Liver (tissue), 9 donors: Measurements from ENCODE around the gene GAMT. TPM values are rescaled to one million over a fixed set of nuclear protein-coding genes. Genes with fewer than 3 reads are reported as not detected.

ENCODE experiments used
- DNase-seq: peaks from one replicate; pipeline ENCODE4 v3.0.0-alpha.2; 2017; ENCODE audit warnings: low spot score
- H3K27ac ChIP-seq, 2 donors: one replicate each; pipeline ENCODE4 v1.7.0; 2013; ENCODE audit warnings: inconsistent platforms in 2 of 2, low read length in 2 of 2, control low read depth in 1 of 2, low read depth in 1 of 2, mild to moderate bottlenecking in 1 of 2
- H3K27me3 ChIP-seq, 4 donors: one replicate each; pipeline versions ENCODE4 v1.6.1 to v1.7.0; 2013; ENCODE audit warnings: low read length in 3 of 4, inconsistent platforms in 1 of 4, mild to moderate bottlenecking in 1 of 4, moderate library complexity in 1 of 4; ENCODE audit not compliant: control insufficient read depth in 4 of 4, insufficient read depth in 4 of 4
- H3K36me3 ChIP-seq, 4 donors: one replicate each; pipeline versions ENCODE4 v1.6.1 to v1.7.0; 2013; ENCODE audit warnings: low read length in 3 of 4, mild to moderate bottlenecking in 3 of 4, low read depth in 1 of 4, moderate library complexity in 1 of 4; ENCODE audit not compliant: control insufficient read depth in 4 of 4, insufficient read depth in 3 of 4
- H3K4me1 ChIP-seq, 4 donors: one replicate each; pipeline versions ENCODE4 v1.6.1 to v1.7.0; 2013; ENCODE audit warnings: low read length in 3 of 4, mild to moderate bottlenecking in 3 of 4, moderate library complexity in 1 of 4; ENCODE audit not compliant: control insufficient read depth in 4 of 4, insufficient read depth in 4 of 4
- H3K4me3 ChIP-seq, 3 donors: one replicate each; pipeline versions ENCODE4 v1.6.1 to v1.7.0; 2013; ENCODE audit warnings: low read length in 3 of 3, control low read depth in 1 of 3, low read depth in 1 of 3, mild to moderate bottlenecking in 1 of 3
- H3K9ac ChIP-seq, 2 donors: one replicate each; pipeline ENCODE4 v1.7.0; 2013; ENCODE audit warnings: low read length in 2 of 2, mild to moderate bottlenecking in 2 of 2, moderate library complexity in 2 of 2, control low read depth in 1 of 2, low read depth in 1 of 2
- H3K9me3 ChIP-seq, 4 donors: one replicate each; pipeline versions ENCODE4 v1.6.1 to v1.7.0; 2013; ENCODE audit warnings: low read length in 3 of 4; ENCODE audit not compliant: control insufficient read depth in 4 of 4
- ATF3 ChIP-seq: IDR thresholded peaks from 2 replicates; pipeline ENCODE4 v1.6.1; 2016; ENCODE audit warnings: antibody characterized with exemption
- CTCF ChIP-seq: fragments of 150-350 bp; IDR thresholded peaks from 2 replicates; pipeline ENCODE4 v1.5.1; 2017; ENCODE audit warnings: improper control_type of control experiment, low read depth, low read length; ENCODE audit not compliant: missing input control
- EGR1 ChIP-seq, 2 donors: IDR thresholded peaks; 2 replicates each; pipeline ENCODE4 v1.6.1; 2016 to 2018; ENCODE audit warnings: antibody characterized with exemption in 2 of 2, low read depth in 2 of 2
- FOXA1 ChIP-seq: IDR thresholded peaks from 2 replicates; pipeline ENCODE4 v1.6.1; 2016; ENCODE audit warnings: antibody characterized with exemption
- FOXA2 ChIP-seq: IDR thresholded peaks from 2 replicates; pipeline ENCODE4 v1.6.1; 2016; ENCODE audit warnings: antibody characterized with exemption
- HNF4A ChIP-seq, 2 donors: conservative IDR thresholded peaks; 2 replicates each; pipeline ENCODE4 v1.6.1; 2016; ENCODE audit warnings: antibody characterized with exemption in 2 of 2, mild to moderate bottlenecking in 2 of 2
- HNF4G ChIP-seq: IDR thresholded peaks from 2 replicates; pipeline ENCODE4 v1.6.1; 2016; ENCODE audit warnings: antibody characterized with exemption
- JUND ChIP-seq, 2 donors: IDR thresholded peaks; 2 replicates each; pipeline ENCODE4 v1.6.1; 2016; ENCODE audit warnings: antibody characterized with exemption in 2 of 2
- MAX ChIP-seq: IDR thresholded peaks from 2 replicates; pipeline ENCODE4 v1.6.1; 2016; ENCODE audit warnings: antibody characterized with exemption
- NR2F2 ChIP-seq: IDR thresholded peaks from 2 replicates; pipeline ENCODE4 v1.6.1; 2016; ENCODE audit warnings: antibody characterized with exemption
- RAD21 ChIP-seq, 2 donors: IDR thresholded peaks; 2 replicates each; pipeline ENCODE4 v1.6.1; 2016; ENCODE audit warnings: antibody characterized with exemption in 2 of 2, mild to moderate bottlenecking in 2 of 2
- REST ChIP-seq: IDR thresholded peaks from 2 replicates; pipeline ENCODE4 v1.6.1; 2016; ENCODE audit warnings: antibody characterized with exemption, mild to moderate bottlenecking
- RXRA ChIP-seq, 2 donors: IDR thresholded peaks; 2 replicates each; pipeline ENCODE4 v1.6.1; 2017 to 2018; ENCODE audit warnings: antibody characterized with exemption in 2 of 2, mild to moderate bottlenecking in 1 of 2
- TAF1 ChIP-seq: conservative IDR thresholded peaks from 2 replicates; pipeline ENCODE4 v1.6.1; 2016; ENCODE audit warnings: antibody characterized with exemption, mild to moderate bottlenecking
- YY1 ChIP-seq: IDR thresholded peaks from 2 replicates; pipeline ENCODE4 v1.6.1; 2016; ENCODE audit warnings: antibody characterized with exemption, mild to moderate bottlenecking
- WGBS: extraction: QIAGEN DNeasy Blood & Tissue Kit; methylation state at CpG from one replicate; pipeline ENCODE4 v1.1.7; 2013; 5-methylcytosine and 5-hydroxymethylcytosine counted together
- polyA plus RNA-seq, 2 donors: library from polyadenylated mRNA; stranded (reverse) in 1 of 2; unstranded in 1 of 2; fragments of 200-250 nt in 1 of 2; fragments of >200 nt in 1 of 2; fragmentation: Nextera tagmentation in 1 of 2; extraction: Ambion mirVana in 1 of 2; gene quantifications; one replicate each; pipeline versions ENCODE4 v1.2.1 to v1.2.3, GENCODE V29; 2013 to 2015
- total RNA-seq, 2 donors: library from RNA; depleted of rRNA; stranded (reverse); fragments of >200 nt; gene quantifications; one replicate each; pipeline ENCODE4 v1.2.3, GENCODE V29; 2014
- donor health status: healthy.
- donor health status: healthy.
- donor health status: healthy.
- donor health status: healthy.
- donor health status: healthy.

Gene GAMT
- total and polyA plus RNA-seq, 4 donors = 76.2 to 394 (median 274) TPM

- no peak overlapping the region for H3K9ac ChIP-seq
- DNase-seq = no peak
- TF ChIP-seq RXRA (IDR thresholded peaks at IDR 0.05) = no peak
- H3K4me1 ChIP-seq = peaks cover 29 to 62% (median 47%) of the 10 kb centered on the region in 4 donors
- H3K27ac ChIP-seq = peak overlapping the region; percentile 73 to 93
- H3K4me3 ChIP-seq = peak overlapping the region in 2 of 3 donors; percentile 69 to 94
- no peaks in the 10 kb centered on the region for H3K9me3 ChIP-seq
- WGBS = 70% methylated on average over 15 of the region's 15 CpGs
- no peaks in the 10 kb centered on the region for H3K27me3 ChIP-seq
- peaks cover 0 to 6% (median 2%) of the 10 kb centered on the region in 4 donors for H3K36me3 ChIP-seq
Measured at GRCh38 chr19:1399745-1400144, 1.6 kb downstream of the GAMT start.

GRCh38 chr19:1399079-1399478 lies 2.3 kb downstream of the GAMT start:
- DNase-seq = no peak
- H3K27me3 ChIP-seq = no peaks in the 10 kb centered on the region
- H3K9me3 ChIP-seq = no peaks in the 10 kb centered on the region
- no peak overlapping the region for H3K4me3 ChIP-seq
- TF ChIP-seq HNF4A (conservative IDR thresholded peaks at IDR 0.05) (no peak), ATF3 (no peak), FOXA2 (no peak)
- 87% methylated on average over 19 of the region's 19 CpGs for WGBS
- peaks cover 0 to 6% (median 2%) of the 10 kb centered on the region in 4 donors for H3K36me3 ChIP-seq
- H3K9ac ChIP-seq = no peak overlapping the region
- H3K27ac ChIP-seq = peak overlapping the region; percentile 73 to 93
- H3K4me1 ChIP-seq = peaks cover 29 to 67% (median 50%) of the 10 kb centered on the region in 4 donors

- TF ChIP-seq RAD21 (IDR thresholded peaks at IDR 0.05) = no peak
- no peak for TF ChIP-seq FOXA2
- TF ChIP-seq HNF4G = no peak
- TF ChIP-seq YY1 = no peak
- TF ChIP-seq ATF3 = no peak
- no peak for TF ChIP-seq FOXA1
- TF ChIP-seq HNF4A (conservative IDR thresholded peaks at IDR 0.05) = no peak
- TF ChIP-seq JUND (IDR thresholded peaks at IDR 0.05) = no peak
- TF ChIP-seq TAF1 = no peak
- TF ChIP-seq NR2F2 = no peak
- no peak for TF ChIP-seq CTCF
- TF ChIP-seq EGR1 (IDR thresholded peaks at IDR 0.05; ENCODE audit: low read depth in 2 of 2) = no peak
- TF ChIP-seq MAX = no peak
- TF ChIP-seq REST = no peak
- no peaks in the 10 kb centered on the region for H3K9me3 ChIP-seq
- H3K4me3 ChIP-seq = no peak overlapping the region
- 92% methylated on average over 9 of the region's 9 CpGs for WGBS
- H3K9ac ChIP-seq = peak overlapping the region in 1 of 2 donors; percentile 5
- peaks cover 0 to 16% (median 6%) of the 10 kb centered on the region in 4 donors for H3K36me3 ChIP-seq
- no peaks in the 10 kb centered on the region for H3K27me3 ChIP-seq
- H3K27ac ChIP-seq = peak overlapping the region; percentile 77 to 78
- no peak for DNase-seq
- H3K4me1 ChIP-seq = peaks cover 29 to 67% (median 53%) of the 10 kb centered on the region in 4 donors
Measured at GRCh38 chr19:1397838-1398237, 3.5 kb downstream of the GAMT start.
